HepG2 (cell line): ENCODE results near the gene SHFL. TPM values are rescaled to one million over a fixed set of nuclear protein-coding genes. Genes with fewer than 3 reads are reported as not detected.

Source experiments
- ATAC-seq: fragments of 200-7000 bp; cut with Tn5 transposase; 3 replicates; pipeline ENCODE4 v1.9.1; 2020; ENCODE audit warnings: mild to moderate bottlenecking, moderate library complexity
- BruUV-seq: library from RNA; stranded (reverse); fragments of 400-500 nt; replicated peaks from 2 replicates; lab custom pipeline; 2021; lab: Mats Ljungman, UMichigan
- CTCF ChIA-PET: fragments of 300-600 bp; formaldehyde crosslinking; extraction: SDS; loops from one replicate; lab custom pipeline; 2021; ENCODE audit warnings: low total read pairs, inconsistent platforms, low intra/inter-chr PET ratio; lab: Yijun Ruan, JAX
- POLR2A ChIA-PET: fragments of 350-600 bp; sonication (Branson Sonifier 250); formaldehyde crosslinking; loops from one replicate; lab custom pipeline; 2020; ENCODE audit warnings: antibody characterized with exemption, inconsistent platforms; lab: Yijun Ruan, JAX
- DNase-seq: peaks from one replicate; pipeline ENCODE4 v3.0.0-alpha.2; 2015; ENCODE audit warnings: low spot score
- FAIRE-seq: peaks from 3 replicates; lab custom pipeline; 2011; peaks lifted over from hg19 to GRCh38; lab: Jason Lieb, UNC
- H2AFZ ChIP-seq: one replicate; pipeline ENCODE4 v1.6.1; 2011; ENCODE audit warnings: low read length, inconsistent platforms
- H3K27ac ChIP-seq: fragments of 300-600 bp; 3 replicates; pipeline ENCODE4 v1.8.0; 2011; ENCODE audit warnings: mixed run types, mild to moderate bottlenecking, mixed read lengths, low read length, inconsistent platforms; ENCODE audit not compliant: insufficient read depth; ENCODE audit errors: extremely low read length
- H3K27me3 ChIP-seq, 2 experiments: fragments of 200-600 bp in 1 of 2; 2 replicates in 1 of 2; 3 replicates in 1 of 2; pipeline versions ENCODE4 v1.6.0 to v1.8.0; 2011; ENCODE audit warnings: low read length in 2 of 2, mild to moderate bottlenecking in 2 of 2, moderate library complexity in 2 of 2, inconsistent platforms in 1 of 2; ENCODE audit not compliant: insufficient read depth in 2 of 2, control insufficient read depth in 1 of 2
- H3K36me3 ChIP-seq, 2 experiments: fragments of 200-600 bp in 1 of 2; replicated peaks in 1 of 2; 2 replicates in 1 of 2; 3 replicates in 1 of 2; pipeline versions ENCODE4 v1.5.1 to v1.8.0; 2011; ENCODE audit warnings: low read length in 2 of 2, inconsistent platforms in 1 of 2; ENCODE audit not compliant: insufficient read depth in 2 of 2, control insufficient read depth in 1 of 2
- H3K4me1 ChIP-seq: 2 replicates; pipeline ENCODE4 v1.5.1; 2012; ENCODE audit warnings: low read length, inconsistent platforms; ENCODE audit not compliant: insufficient read depth
- H3K4me2 ChIP-seq: 2 replicates; pipeline ENCODE4 v1.6.0; 2011; ENCODE audit warnings: low read depth, low read length, inconsistent platforms
- H3K4me3 ChIP-seq, 3 experiments: fragments of 200-600 bp in 1 of 3; sonication (generic), shearing (Covaris generic) in 1 of 3; replicated peaks in 1 of 3; 2 replicates each; pipeline ENCODE4 v1.5.1; 2011 to 2016; ENCODE audit warnings: low read length in 3 of 3, inconsistent platforms in 2 of 3, low read depth in 2 of 3, mild to moderate bottlenecking in 2 of 3, control low read depth in 1 of 3, mixed read lengths in 1 of 3; ENCODE audit not compliant: insufficient read depth in 1 of 3
- H3K79me2 ChIP-seq: one replicate; pipeline ENCODE4 v1.6.1; 2011; ENCODE audit warnings: low read length, inconsistent platforms; ENCODE audit not compliant: insufficient read depth
- H3K9ac ChIP-seq: 2 replicates; pipeline ENCODE4 v1.6.0; 2011; ENCODE audit warnings: mild to moderate bottlenecking, low read depth, low read length, inconsistent platforms; ENCODE audit not compliant: insufficient read depth
- H3K9me3 ChIP-seq: 2 replicates; pipeline ENCODE4 v1.5.1; 2012; ENCODE audit warnings: mild to moderate bottlenecking, low read length
- H4K20me1 ChIP-seq: 2 replicates; pipeline ENCODE4 v1.6.0; 2011; ENCODE audit warnings: inconsistent platforms, mild to moderate bottlenecking, low read length, moderate library complexity; ENCODE audit not compliant: insufficient read depth
- AGO1 ChIP-seq: fragments of 200-400 bp; formaldehyde crosslinking; IDR thresholded peaks from 2 replicates; pipeline ENCODE4 v1.6.1; 2017; ENCODE audit warnings: mild to moderate bottlenecking, low read depth, low read length, moderate library complexity; ENCODE audit not compliant: poor library complexity, severe bottlenecking
- FOXK2 ChIP-seq: fragments of 450-650 bp; IDR thresholded peaks from 2 replicates; pipeline ENCODE4 v1.6.1; 2016
- HDAC6 ChIP-seq: fragments of 200-600 bp; sonication (generic); IDR thresholded peaks from 2 replicates; pipeline ENCODE4 v1.7.0; 2017; ENCODE audit warnings: mild to moderate bottlenecking, antibody characterized with exemption, low read length, low read depth
- MTF2 ChIP-seq: sonication (generic); formaldehyde crosslinking; IDR thresholded peaks from 2 replicates; pipeline ENCODE4 v1.5.0; 2020; ENCODE audit warnings: missing genetic modification reagents, borderline replicate concordance
- NCOR1 ChIP-seq: fragments of 200-600 bp; sonication (generic); IDR thresholded peaks from 2 replicates; pipeline ENCODE4 v1.7.0; 2017; ENCODE audit warnings: antibody characterized with exemption, low read length, borderline replicate concordance
- PHF8 ChIP-seq: sonication (generic); formaldehyde crosslinking; IDR thresholded peaks from 2 replicates; pipeline ENCODE4 v1.5.0; 2020; ENCODE audit warnings: missing genetic modification reagents
- PPARG ChIP-seq: conservative IDR thresholded peaks from 2 replicates; pipeline ENCODE4 v1.6.1; 2016; ENCODE audit warnings: missing biosample characterization, missing genetic modification reagents
- SETDB1 ChIP-seq: sonication (generic); formaldehyde crosslinking; IDR thresholded peaks from 2 replicates; pipeline ENCODE4 v1.5.1; 2020; ENCODE audit warnings: missing genetic modification reagents, mild to moderate bottlenecking, borderline replicate concordance
- SOX5 ChIP-seq: IDR thresholded peaks from 2 replicates; pipeline ENCODE4 v1.6.1; 2016; ENCODE audit warnings: borderline replicate concordance
- ZNF121 ChIP-seq: sonication (generic); formaldehyde crosslinking; IDR thresholded peaks from 2 replicates; pipeline ENCODE4 v1.5.0; 2020; ENCODE audit warnings: mild to moderate bottlenecking, missing genetic modification reagents
- ZNF431 ChIP-seq: sonication (generic); formaldehyde crosslinking; IDR thresholded peaks from 2 replicates; pipeline ENCODE4 v1.9.0; 2022; ENCODE audit warnings: missing genetic modification reagents, low read depth, mild to moderate bottlenecking, borderline replicate concordance
- ZNF441 ChIP-seq: sonication (generic); formaldehyde crosslinking; IDR thresholded peaks from 2 replicates; pipeline ENCODE4 v1.7.0; 2021; ENCODE audit warnings: missing genetic modification reagents, borderline replicate concordance
- ZNF567 ChIP-seq: sonication (generic); formaldehyde crosslinking; IDR thresholded peaks from 2 replicates; pipeline ENCODE4 v1.8.1; 2023; ENCODE audit warnings: mild to moderate bottlenecking, missing genetic modification reagents, borderline replicate concordance
- ZNF616 ChIP-seq: sonication (generic); formaldehyde crosslinking; IDR thresholded peaks from 2 replicates; pipeline ENCODE4 v1.5.0; 2020; ENCODE audit warnings: low read depth, mild to moderate bottlenecking, missing genetic modification reagents
- ZNF766 ChIP-seq: sonication (generic); formaldehyde crosslinking; IDR thresholded peaks from 2 replicates; pipeline ENCODE4 v1.5.0; 2020; ENCODE audit warnings: missing genetic modification reagents, borderline replicate concordance
- ZNF773 ChIP-seq: sonication (generic); formaldehyde crosslinking; IDR thresholded peaks from 2 replicates; pipeline ENCODE4 v1.4.0; 2020; ENCODE audit warnings: missing genetic modification reagents, borderline replicate concordance
- ZSCAN31 ChIP-seq: sonication (generic); formaldehyde crosslinking; IDR thresholded peaks from 2 replicates; pipeline ENCODE4 v1.5.0; 2020; ENCODE audit warnings: low read depth, mild to moderate bottlenecking, missing genetic modification reagents
- WGBS: methylation state at CpG from one replicate; pipeline ENCODE4 v1.1.6; 2017; ENCODE audit warnings: low lambda C conversion rate; 5-methylcytosine and 5-hydroxymethylcytosine counted together
- in situ Hi-C: cut with HindIII; loops from 2 replicates; pipeline ENCODE4 v1.10.0; 2017; ENCODE audit warnings: low pct_unique_long_range_greater_than_20kb; ENCODE audit not compliant: extremely low pct_ligation_motif_present
- intact Hi-C: fragments of 100-400 bp; cut with micrococcal nuclease; formaldehyde crosslinking; loops from one replicate; pipeline ENCODE4 v1.10.0; 2022; ENCODE audit not compliant: unreplicated experiment
- polyA plus RNA-seq, 8 experiments: library from polyadenylated mRNA; depleted of rRNA in 3 of 8; stranded (reverse) in 7 of 8; unstranded in 1 of 8; fragments of >200 nt; fragmentation: Illumina TruSeq in 4 of 8; extraction: Trizol in 4 of 8; gene quantifications; 2 replicates each; pipeline versions ENCODE4 v1.2.1 to v1.2.3, GENCODE V29; 2011 to 2016; ENCODE audit warnings: low read depth in 4 of 8, missing spikeins in 1 of 8, mixed read lengths in 1 of 8; ENCODE audit not compliant: insufficient read depth in 1 of 8
- total RNA-seq, 5 experiments: library from RNA; depleted of rRNA; stranded (reverse); fragments of >200 nt; fragmentation: Illumina TruSeq; extraction: Trizol; gene quantifications; 2 replicates each; pipeline ENCODE4 v1.2.3, GENCODE V29; 2016; ENCODE audit warnings: low read depth in 1 of 5
- TF ChIP-seq, protein P1 (sequence below): sonication (generic); formaldehyde crosslinking; IDR thresholded peaks from 2 replicates; pipeline ENCODE4 v1.5.0; 2020; ENCODE audit warnings: missing genetic modification reagents, mild to moderate bottlenecking, borderline replicate concordance
- TF ChIP-seq, protein P2 (sequence below): sonication (generic); formaldehyde crosslinking; IDR thresholded peaks from 2 replicates; pipeline ENCODE4 v1.4.0; 2020; ENCODE audit warnings: low read depth, mild to moderate bottlenecking, missing genetic modification reagents
- TF ChIP-seq, protein P3 (sequence below): sonication (generic); formaldehyde crosslinking; IDR thresholded peaks from 2 replicates; pipeline ENCODE4 v1.5.1; 2020; ENCODE audit warnings: mild to moderate bottlenecking, moderate library complexity, missing genetic modification reagents

SHFL gene
- total and polyA plus RNA-seq, 2 of the 13 experiments (the other 11 are each of a cell fraction or from before 2014, with no cell fraction given) = 12.3 to 36.4 TPM

DNA sequence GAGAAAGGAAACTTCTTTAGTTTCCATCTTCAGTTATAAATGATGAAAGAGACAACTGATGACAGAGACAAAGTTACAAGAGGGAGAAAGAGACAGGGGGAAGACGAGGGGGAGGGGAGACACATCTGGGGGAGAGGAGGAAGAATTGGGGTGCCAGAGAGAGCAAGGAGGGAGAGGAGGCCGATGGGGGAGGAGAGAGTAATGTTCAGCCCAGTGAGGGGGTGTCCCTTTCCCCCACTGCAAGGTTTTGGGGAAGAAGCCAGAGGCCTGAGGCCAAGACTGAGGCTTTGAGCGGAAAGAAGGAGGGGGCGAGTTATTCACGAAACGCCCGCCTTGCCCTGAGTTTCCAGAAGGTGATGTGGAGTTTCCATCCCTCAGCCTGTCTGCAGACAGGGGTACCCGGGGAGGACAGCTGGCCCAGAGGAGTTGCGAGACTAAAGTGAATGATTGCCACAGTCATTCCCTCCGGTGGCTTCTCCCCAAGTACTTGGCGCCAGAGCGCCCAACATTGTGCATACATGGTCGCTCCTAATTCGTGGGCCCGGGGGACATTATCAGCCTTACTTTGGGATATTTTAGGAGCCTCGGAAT is 19.5 kb downstream of the SHFL start (continued):
- TF ChIP-seq PPARG (no peak), ZNF567 (no peak), SETDB1 (CRISPR knock-in tag) (no peak), ZNF616 (CRISPR knock-in tag) (0 out of 2 replicates have a peak, but pooled peaks have one; percentile 23), ZNF773 (no peak), MTF2 (no peak), FOXK2 (no peak), NCOR1 (peak; percentile 49; the same call in 1 of the 2 replicates)

DNA sequence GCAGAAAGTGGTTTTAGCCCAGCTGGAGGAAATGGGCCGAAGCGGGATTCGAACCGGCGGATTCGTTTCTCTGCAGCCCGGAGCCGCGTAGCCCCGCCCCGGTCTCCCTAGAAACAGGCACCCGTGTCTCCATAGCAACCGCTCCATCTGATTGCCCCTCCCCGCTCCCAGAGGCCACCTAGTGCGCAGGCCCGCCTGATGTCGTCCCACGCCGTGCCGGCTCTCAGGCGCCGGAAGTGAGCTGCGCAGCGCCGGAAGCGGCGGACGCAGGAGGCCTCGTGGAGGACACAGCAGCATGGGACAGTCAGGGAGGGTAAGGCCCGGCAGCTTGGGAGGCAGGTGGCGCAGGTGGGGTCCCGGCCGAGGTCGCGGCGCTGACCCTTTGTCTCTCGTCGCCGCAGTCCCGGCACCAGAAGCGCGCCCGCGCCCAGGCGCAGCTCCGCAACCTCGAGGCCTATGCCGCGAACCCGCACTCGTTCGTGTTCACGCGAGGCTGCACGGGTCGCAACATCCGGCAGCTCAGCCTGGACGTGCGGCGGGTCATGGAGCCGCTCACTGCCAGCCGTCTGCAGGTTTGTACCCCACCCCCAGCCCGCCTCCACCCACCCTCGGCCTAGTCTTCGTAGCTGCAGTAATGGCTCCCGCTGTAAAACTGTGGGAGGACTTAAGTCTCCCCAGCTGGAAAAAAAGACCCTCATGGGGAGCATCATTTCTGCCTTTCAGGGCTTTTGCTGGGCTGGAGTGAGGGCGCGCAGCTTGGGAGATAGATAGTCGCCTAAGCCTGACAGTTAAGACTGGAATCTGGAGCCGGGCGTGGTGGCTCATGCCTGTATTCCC is 20.2 kb downstream of the SHFL start, which contains the start of gene PPAN:
Gene PPAN (plus strand): TSS at position 263 of the 837 bp plus-strand sequence. CDS start 33 bp downstream, at position 296.
- in situ Hi-C loops = no loop called here
- FAIRE-seq (peak; percentile 84), DNase-seq (peak; percentile 95), ATAC-seq (peak; percentile 96)
- Histone ChIP-seq H3K27ac (peak within 1 kb of the TSS; percentile 82), H3K4me3 (peak within 1 kb of the TSS; percentile 76 to 91 (median 91)), H3K27me3 (no peaks in the 10 kb centered on the region; a peak in 1 of 5 replicates), H3K36me3 (peaks cover 24 to 38% of the 10 kb centered on the region in 2 experiments), H3K4me1 (peaks cover 49% of the 10 kb centered on the region), H4K20me1 (no peaks in the 10 kb centered on the region), H3K4me2 (peak within 1 kb of the TSS; percentile 94), H3K9me3 (no peaks in the 10 kb centered on the region), H3K79me2 (peaks cover 19% of the 10 kb centered on the region), H3K9ac (peak within 1 kb of the TSS; percentile 96), H2AFZ (no peak within 1 kb of the TSS)
- intact Hi-C loops = no loop called here
- BruUV-seq = no TSS peak
- ChIA-PET CTCF (no interaction called here), POLR2A (interaction anchor here (0.6 to 1.5 kb wide), 6 partner anchors 9 to 183 kb away, joined by 3 to 10 read pairs (median 3); partner anchors contain the start of genes EIF3G and ICAM5)
- WGBS = 0% methylated on average over 13 of the region's 71 CpGs
- TF ChIP-seq, protein P1, sequence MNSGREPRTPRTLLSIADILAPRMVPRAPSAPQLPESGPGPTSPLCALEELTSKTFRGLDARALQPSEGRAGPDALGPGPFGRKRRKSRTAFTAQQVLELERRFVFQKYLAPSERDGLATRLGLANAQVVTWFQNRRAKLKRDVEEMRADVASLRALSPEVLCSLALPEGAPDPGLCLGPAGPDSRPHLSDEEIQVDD (CRISPR knock-in tag) = peak; percentile 66; the same call in 1 of the 2 replicates
- TF ChIP-seq ZNF121 (CRISPR knock-in tag) (peak; percentile 51; the same call in 1 of the 2 replicates), AGO1 (peak; percentile 51), SOX5 (peak; percentile 28; the same call in 1 of the 2 replicates), ZSCAN31 (CRISPR knock-in tag) (peak; percentile 72), ZNF431 (peak; percentile 59), PHF8 (CRISPR knock-in tag) (peak; percentile 97), ZNF441 (CRISPR knock-in tag) (peak; percentile 82), ZNF766 (CRISPR knock-in tag) (peak; percentile 49; the same call in 1 of the 2 replicates), HDAC6 (no peak)
- TF ChIP-seq, protein P2, sequence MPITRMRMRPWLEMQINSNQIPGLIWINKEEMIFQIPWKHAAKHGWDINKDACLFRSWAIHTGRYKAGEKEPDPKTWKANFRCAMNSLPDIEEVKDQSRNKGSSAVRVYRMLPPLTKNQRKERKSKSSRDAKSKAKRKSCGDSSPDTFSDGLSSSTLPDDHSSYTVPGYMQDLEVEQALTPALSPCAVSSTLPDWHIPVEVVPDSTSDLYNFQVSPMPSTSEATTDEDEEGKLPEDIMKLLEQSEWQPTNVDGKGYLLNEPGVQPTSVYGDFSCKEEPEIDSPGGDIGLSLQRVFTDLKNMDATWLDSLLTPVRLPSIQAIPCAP (CRISPR knock-in tag) = no peak
- TF ChIP-seq, protein P3, sequence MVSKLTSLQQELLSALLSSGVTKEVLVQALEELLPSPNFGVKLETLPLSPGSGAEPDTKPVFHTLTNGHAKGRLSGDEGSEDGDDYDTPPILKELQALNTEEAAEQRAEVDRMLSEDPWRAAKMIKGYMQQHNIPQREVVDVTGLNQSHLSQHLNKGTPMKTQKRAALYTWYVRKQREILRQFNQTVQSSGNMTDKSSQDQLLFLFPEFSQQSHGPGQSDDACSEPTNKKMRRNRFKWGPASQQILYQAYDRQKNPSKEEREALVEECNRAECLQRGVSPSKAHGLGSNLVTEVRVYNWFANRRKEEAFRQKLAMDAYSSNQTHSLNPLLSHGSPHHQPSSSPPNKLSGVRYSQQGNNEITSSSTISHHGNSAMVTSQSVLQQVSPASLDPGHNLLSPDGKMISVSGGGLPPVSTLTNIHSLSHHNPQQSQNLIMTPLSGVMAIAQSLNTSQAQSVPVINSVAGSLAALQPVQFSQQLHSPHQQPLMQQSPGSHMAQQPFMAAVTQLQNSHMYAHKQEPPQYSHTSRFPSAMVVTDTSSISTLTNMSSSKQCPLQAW (CRISPR knock-in tag) = peak; percentile 88
